ENCODE results near the gene CBL. TPM values are rescaled to one million over a fixed set of nuclear protein-coding genes. Genes with fewer than 3 reads are reported as not detected.

CBL gene
- total RNA-seq, 3 donors from 2014 or later (not counting 1 experiment from before 2014, with no cell fraction given) = 29.0 to 32.5 (median 30.1) TPM

GRCh38 chr11:119356349-119357031, 150.4 kb downstream of the CBL start:
- H3K27me3 Mint-ChIP-seq (ENCODE audit: low read depth in 2 of 2) = peaks cover 49 to 55% of the 10 kb centered on the region in 2 donors
- peaks cover 10 to 11% of the 10 kb centered on the region in 2 donors for H3K4me1 Mint-ChIP-seq

GRCh38 chr11:119357074-119357473, 150.9 kb downstream of the CBL start:
- H3K27ac Mint-ChIP-seq = peak overlapping the region in 1 of 2 donors; percentile 88

More at GRCh38 chr11:119356349-119357031, 150.4 kb downstream of the CBL start:
- peaks cover 12% of the 10 kb centered on the region for H3K27me3 ChIP-seq (ENCODE audit: control insufficient read depth, insufficient read depth, low read length)
- H3K27ac ChIP-seq (ENCODE audit: low read length) = no peak overlapping the region
- peak overlapping the region; percentile 44 for H3K4me3 ChIP-seq (ENCODE audit: low read length)
- peaks cover 9% of the 10 kb centered on the region for H3K4me1 ChIP-seq (ENCODE audit: control insufficient read depth, insufficient read depth, low read length)
- Mint-ChIP-seq H3K9me3 (no peaks in the 10 kb centered on the region), H3K27ac (peak overlapping the region in 1 of 2 donors; percentile 88), H3K4me3 (peak overlapping the region; percentile 94), H3K36me3 (no peaks in the 10 kb centered on the region)
- no peaks in the 10 kb centered on the region for H3K9me3 ChIP-seq (ENCODE audit: control insufficient read depth, insufficient read depth, low read length)
- DNase-seq (peak; percentile 71 to 87), ATAC-seq (peak; percentile 92 to 95 (median 92))
- H3K36me3 ChIP-seq (ENCODE audit: control insufficient read depth, insufficient read depth, low read length) = no peaks in the 10 kb centered on the region
- TF ChIP-seq CTCF (IDR thresholded peaks at IDR 0.05) = peak; percentile 100
- WGBS (ENCODE audit: insufficient coverage) = under 1% methylated on average over 54 of the region's 54 CpGs
- intact Hi-C loops (cut with micrococcal nuclease) = loop anchor here (1.0 kb wide), 2 partner anchors 25 to 118 kb away; partner anchors contain the start of gene USP2

More at GRCh38 chr11:119357074-119357473, 150.9 kb downstream of the CBL start:
- Histone ChIP-seq H3K9me3 (ENCODE audit: control insufficient read depth, insufficient read depth, low read length) (no peaks in the 10 kb centered on the region), H3K27ac (ENCODE audit: low read length) (no peak overlapping the region), H3K4me1 (ENCODE audit: control insufficient read depth, insufficient read depth, low read length) (peaks cover 9% of the 10 kb centered on the region), H3K27me3 (ENCODE audit: control insufficient read depth, insufficient read depth, low read length) (peaks cover 12% of the 10 kb centered on the region), H3K4me3 (ENCODE audit: low read length) (peak overlapping the region; percentile 44), H3K36me3 (ENCODE audit: control insufficient read depth, insufficient read depth, low read length) (no peaks in the 10 kb centered on the region)
- no peak for TF ChIP-seq CTCF (IDR thresholded peaks at IDR 0.05)
- no peak for ATAC-seq
- WGBS (ENCODE audit: insufficient coverage) = 58% methylated on average over 10 of the region's 13 CpGs
- H3K4me3 Mint-ChIP-seq = peak overlapping the region; percentile 69
- H3K9me3 Mint-ChIP-seq = no peaks in the 10 kb centered on the region
- intact Hi-C loops (cut with micrococcal nuclease) = no loop called here
- DNase-seq = no peak
- peaks cover 43 to 52% of the 10 kb centered on the region in 2 donors for H3K27me3 Mint-ChIP-seq (ENCODE audit: low read depth in 2 of 2)
- peaks cover 10 to 11% of the 10 kb centered on the region in 2 donors for H3K4me1 Mint-ChIP-seq
- no peaks in the 10 kb centered on the region for H3K36me3 Mint-ChIP-seq

Other genes starting within 250 kb of the CBL start
- gene FOXR1, start 234.6 kb upstream of the CBL start, total RNA-seq = not detected
- 100 to 1,000 TPM; 121 to 143 (median 122) TPM for gene CENATAC, start 208.2 kb upstream of the CBL start, total RNA-seq
- 1,000 to 10,000 TPM in 1 of 3 donors, 100 to 1,000 TPM in 2; 870 to 1,051 (median 887) TPM for gene RPS25, start 188.0 kb upstream of the CBL start, total RNA-seq
- gene TRAPPC4, start 187.6 kb upstream of the CBL start, total RNA-seq = 10 to 100 TPM; 71.4 to 84.5 (median 77.5) TPM
- gene SLC37A4, start 175.5 kb upstream of the CBL start, total RNA-seq = 1 to 10 TPM; 4.6 to 7.7 (median 6.5) TPM
- gene HYOU1, start 149.1 kb upstream of the CBL start, total RNA-seq = 100 to 1,000 TPM; 114 to 146 (median 123) TPM
- gene VPS11, start 138.5 kb upstream of the CBL start, total RNA-seq = 100 to 1,000 TPM in 1 of 3 donors, 10 to 100 TPM in 2; 91.4 to 101 (median 91.7) TPM
- 10 to 100 TPM in 1 of 3 donors, 1 to 10 TPM in 2; 6.1 to 10.1 (median 6.7) TPM for gene HMBS, start 121.5 kb upstream of the CBL start, total RNA-seq
- gene DPAGT1, start 104.5 kb upstream of the CBL start, total RNA-seq = 10 to 100 TPM; 20.5 to 28.5 (median 24.4) TPM
- gene C2CD2L, start 99.0 kb upstream of the CBL start, total RNA-seq = 10 to 100 TPM; 20.3 to 27.7 (median 25.6) TPM
- gene HINFP, start 84.8 kb upstream of the CBL start, total RNA-seq = 10 to 100 TPM; 30.2 to 38.2 (median 31.5) TPM
- gene ABCG4, start 57.3 kb upstream of the CBL start, total RNA-seq = under 1 TPM in 1 of 3 donors, not detected in 2; 0.09 TPM
- 10 to 100 TPM; 12.4 to 16.4 (median 13.8) TPM for gene NLRX1, start 37.6 kb upstream of the CBL start, total RNA-seq
- gene NHERF4, start 20.9 kb upstream of the CBL start, total RNA-seq = under 1 TPM; 0.33 to 0.48 (median 0.40) TPM
- gene MCAM, start 110.8 kb downstream of the CBL start, total RNA-seq = 1 to 10 TPM in 1 of 3 donors, under 1 TPM in 2; 0.11 to 2.0 (median 0.19) TPM
- gene RNF26, start 128.2 kb downstream of the CBL start, total RNA-seq = 10 to 100 TPM; 18.0 to 21.8 (median 18.1) TPM
- gene C1QTNF5, start 134.5 kb downstream of the CBL start, total RNA-seq = not detected
- gene MFRP, start 140.4 kb downstream of the CBL start, total RNA-seq = not detected
- gene USP2, start 175.4 kb downstream of the CBL start, total RNA-seq = 1 to 10 TPM in 1 of 3 donors, under 1 TPM in 1, not detected in 1; 0.50 to 3.9 TPM
- gene THY1, start 216.8 kb downstream of the CBL start, total RNA-seq = not detected

All from natural killer cell (primary cell).